T-helper 2 cell (primary cell): Measurements from ENCODE around the gene CXCL5.

Source experiments
- DNase-seq, 5 experiments: peaks; one replicate each; pipeline versions ENCODE4 v3.0.0 to v3.0.0-alpha.2; 2012 to 2022
- total RNA-seq, 2 donors: gene quantifications; one replicate each; lab custom pipeline; 2026; lab: John Stamatoyannopoulos, UW

CXCL5 gene
- 0 reads per million in 2 donors for total RNA-seq

GRCh38 chr4:73998040-73999011 is at the start of gene CXCL5:
TSS of gene CXCL5 (minus strand) at chr4:73998677. CDS start at chr4:73998581, 96 bp downstream.
- DNase-seq = no peak

GRCh38 chr4:74047152-74047551 is 48.7 kb upstream of the CXCL5 start:
- DNase-seq = no peak

- no peak for DNase-seq
These were observed 47.3 kb upstream of the CXCL5 start for GRCh38 chr4:74045772-74046171.

GRCh38 chr4:74045247-74045646 is 46.8 kb upstream of the CXCL5 start:
- DNase-seq = no peak

- DNase-seq = no peak
These were observed 46.2 kb upstream of the CXCL5 start for GRCh38 chr4:74044677-74045076.

- DNase-seq = no peak
These were observed 44.2 kb upstream of the CXCL5 start for GRCh38 chr4:74042681-74043080.

GRCh38 chr4:74041418-74041817 is 42.9 kb upstream of the CXCL5 start:
- no peak for DNase-seq

- DNase-seq = no peak
These were observed 40.9 kb upstream of the CXCL5 start for GRCh38 chr4:74039315-74039763.

- peak in 1 of 5 experiments; percentile 36 for DNase-seq
These were observed 40.2 kb upstream of the CXCL5 start, which contains the start of gene CXCL3 for GRCh38 chr4:74038425-74039314. TSS of gene CXCL3 (minus strand) at chr4:74038689. CDS start at chr4:74038611, 78 bp downstream.

- no peak for DNase-seq
These were observed 39.6 kb upstream of the CXCL5 start for GRCh38 chr4:74038086-74038424.

- DNase-seq = no peak
These were observed 38.8 kb upstream of the CXCL5 start for GRCh38 chr4:74037076-74037955.

- no peak for DNase-seq
These were observed 35.3 kb upstream of the CXCL5 start for GRCh38 chr4:74033739-74034138.

GRCh38 chr4:74032064-74032463 is 33.6 kb upstream of the CXCL5 start:
- DNase-seq = no peak

- no peak for DNase-seq
These were observed 33.1 kb upstream of the CXCL5 start for GRCh38 chr4:74031576-74031975.

- DNase-seq = no peak
These were observed 31.8 kb upstream of the CXCL5 start for GRCh38 chr4:74030285-74030684.

GRCh38 chr4:74028504-74028903 is 30.0 kb upstream of the CXCL5 start:
- DNase-seq = no peak

- DNase-seq = no peak
These were observed 25.2 kb upstream of the CXCL5 start for GRCh38 chr4:74023709-74024108.

GRCh38 chr4:74021601-74022000 is 23.1 kb upstream of the CXCL5 start:
- no peak for DNase-seq

- peak in 1 of 5 experiments; percentile 67 for DNase-seq
These were observed 20.3 kb upstream of the CXCL5 start for GRCh38 chr4:74018771-74019170.

GRCh38 chr4:74018116-74018515 is 19.6 kb upstream of the CXCL5 start:
- no peak for DNase-seq

- peak in 1 of 5 experiments; percentile 91 for DNase-seq
These were observed 17.6 kb upstream of the CXCL5 start for GRCh38 chr4:74016068-74016467.

GRCh38 chr4:74015126-74015780 is 16.8 kb upstream of the CXCL5 start:
- peak in 1 of 5 experiments; percentile 58 for DNase-seq
